ENCODE measurements around the gene TMC1.
"Not testable (repeated sequence)": the region's sequence is repeated elsewhere in the genome, so short reads cannot be mapped to it uniquely, and the experiment has no call there.

Gene TMC1

DNA sequence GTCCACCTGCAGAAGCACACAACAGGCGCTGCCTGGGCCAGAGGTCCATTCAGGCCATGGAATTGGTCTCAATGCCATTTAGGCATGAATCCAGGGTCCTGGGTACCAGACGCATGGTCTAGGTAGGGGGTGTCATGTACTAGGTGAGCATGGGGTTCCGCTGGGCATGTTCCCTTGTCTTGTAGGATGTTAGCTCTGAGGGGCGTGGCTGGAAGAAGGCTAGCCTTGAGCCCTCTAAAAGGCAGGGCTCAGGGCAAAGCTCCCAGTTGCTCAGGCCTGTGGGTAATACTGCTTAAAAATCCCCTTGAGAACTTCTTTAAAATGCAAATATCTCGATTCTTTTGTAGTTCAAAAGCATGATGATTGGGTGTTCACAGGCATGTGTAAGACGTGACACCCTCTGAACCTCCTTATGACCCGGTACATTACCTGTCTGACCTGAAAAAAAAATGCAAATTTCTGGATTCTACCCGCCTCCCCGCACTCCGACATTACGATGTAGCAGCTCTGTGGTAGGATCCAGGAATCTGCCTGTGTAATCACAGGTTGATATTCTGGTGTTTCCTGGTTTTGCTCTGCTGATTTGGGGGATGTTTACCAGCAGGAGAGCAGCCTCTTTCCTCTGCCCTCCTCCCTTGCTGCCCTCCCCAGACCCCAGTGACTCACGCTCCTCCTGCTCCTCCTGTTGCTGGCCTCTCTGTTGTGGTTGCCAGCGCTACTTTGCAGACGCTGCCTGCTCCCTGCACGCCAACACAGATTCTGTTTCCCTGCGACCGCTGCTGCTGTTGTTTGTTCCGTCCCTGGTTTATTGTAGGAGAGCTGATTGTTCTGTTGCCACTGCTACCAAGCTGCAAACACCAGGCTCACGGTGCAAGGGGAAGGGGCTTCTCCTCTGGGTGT lies 5.7 kb downstream of the TMC1 start:
- DNase-seq (ENCODE audit: low read depth in 2 of 2): peak; percentile 59 to 66

- no peak for DNase-seq (ENCODE audit: low read depth in 2 of 2)
These were observed 6.4 kb downstream of the TMC1 start for GRCh38 chr9:72527801-72528195.

GRCh38 chr9:72529531-72529930 lies 8.1 kb downstream of the TMC1 start:
- no peak for DNase-seq (ENCODE audit: low read depth in 2 of 2)

DNA sequence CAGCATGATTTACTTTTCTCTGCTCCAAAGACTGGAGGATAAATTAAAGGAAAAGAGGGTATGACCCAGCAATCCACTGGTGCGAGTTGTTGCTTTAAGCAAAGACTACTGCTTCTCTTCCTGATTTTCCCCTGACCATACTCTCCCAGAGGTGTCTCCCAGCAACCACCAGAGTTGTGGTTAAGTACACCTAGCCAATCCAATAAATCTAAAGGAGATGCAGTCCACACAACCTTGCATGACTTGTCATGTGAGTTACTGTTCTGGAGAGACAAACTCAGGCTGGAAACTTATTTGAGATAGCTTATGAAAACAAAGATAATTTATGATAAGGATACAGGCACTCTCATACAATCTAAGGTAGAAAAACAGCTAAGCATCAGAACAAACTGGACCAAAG lies 11.9 kb downstream of the TMC1 start:
- no peak for DNase-seq (ENCODE audit: low read depth in 2 of 2)

DNA sequence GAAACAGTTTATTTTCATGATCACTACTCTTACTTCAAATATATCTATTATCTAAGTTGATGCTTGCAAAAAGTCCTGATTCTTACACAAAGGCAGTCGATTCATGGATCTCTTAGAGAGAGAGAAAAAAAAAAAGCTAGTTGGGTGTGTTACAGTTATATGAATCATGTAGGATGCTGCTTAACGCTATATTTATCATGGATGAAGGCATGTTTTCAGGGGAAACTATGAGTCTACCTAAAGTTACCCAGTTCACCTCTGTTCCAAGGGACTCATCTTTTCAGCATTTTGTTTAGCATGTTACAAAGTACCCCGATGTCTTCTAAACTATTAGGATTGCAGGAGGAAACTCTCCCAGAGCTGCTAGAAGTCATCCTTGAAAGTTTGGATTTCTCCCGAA lies 13.5 kb downstream of the TMC1 start:
- DNase-seq (ENCODE audit: low read depth in 2 of 2): no peak

- DNase-seq (ENCODE audit: low read depth in 2 of 2): no peak
These were observed 15.7 kb downstream of the TMC1 start for GRCh38 chr9:72537011-72537545.

- no peak for DNase-seq (ENCODE audit: low read depth in 2 of 2)
These were observed 16.3 kb downstream of the TMC1 start for GRCh38 chr9:72537671-72538070.

DNA sequence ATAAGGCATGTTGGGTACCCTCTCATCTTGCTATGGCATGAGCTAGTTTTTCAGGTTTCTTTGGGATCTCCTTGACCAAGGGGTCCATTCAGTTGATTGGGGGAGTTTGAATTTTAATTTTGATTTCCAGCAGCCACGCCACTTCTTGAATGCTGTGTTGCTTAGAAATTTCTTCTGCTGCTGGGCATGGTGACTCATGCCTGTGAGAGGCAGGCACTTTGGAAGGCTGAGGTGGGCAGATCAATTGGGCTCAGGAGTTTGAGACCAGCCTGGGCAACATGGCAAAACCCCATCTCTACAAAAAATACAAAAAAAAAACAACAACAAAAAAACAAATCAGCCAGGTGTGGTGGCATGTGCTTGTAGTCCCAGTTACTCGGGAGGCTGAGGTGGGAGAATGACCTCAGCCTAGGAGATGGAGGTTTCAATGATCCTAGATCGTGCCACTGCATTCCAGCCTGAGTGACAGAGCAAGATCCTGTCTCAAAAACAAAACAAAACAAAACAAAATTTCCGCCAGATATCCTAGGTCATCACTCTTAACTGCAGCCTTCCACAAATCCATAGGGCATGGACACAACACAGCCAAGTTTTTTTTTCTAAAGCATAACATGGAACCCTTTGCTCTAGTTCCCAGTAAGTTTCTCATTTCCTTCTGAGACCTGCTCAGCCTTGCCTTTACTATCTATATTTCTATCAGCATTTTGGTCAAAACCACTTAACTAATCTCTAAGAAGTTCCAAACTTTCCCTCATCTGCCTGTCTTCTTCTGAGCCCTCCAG lies 17.7 kb downstream of the TMC1 start:
- DNase-seq (ENCODE audit: low read depth in 2 of 2): no peak

DNA sequence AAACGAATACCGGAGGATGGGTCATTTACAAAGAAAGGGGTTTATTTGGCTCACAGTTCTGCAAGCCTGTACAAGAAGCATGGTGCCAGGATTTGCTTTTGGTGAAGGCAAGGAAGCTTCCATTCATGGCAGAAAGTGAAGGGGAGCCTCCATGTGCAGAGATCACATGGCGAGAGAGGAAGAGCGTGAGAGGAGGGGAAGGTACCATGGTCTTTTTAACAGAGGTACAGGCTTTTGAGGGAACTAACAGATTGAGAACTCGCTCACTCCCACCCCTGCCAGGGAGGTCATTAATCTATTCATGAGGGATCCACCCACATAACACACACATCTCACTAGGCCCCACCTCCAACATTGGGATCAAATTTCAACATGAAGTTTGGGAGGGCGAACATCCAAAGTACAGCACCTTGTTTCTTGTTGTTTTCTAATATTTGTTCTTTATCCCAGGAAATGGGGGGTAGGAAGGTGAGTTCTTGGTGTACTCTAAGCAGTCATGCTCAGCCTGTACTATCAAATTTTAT lies 18.5 kb downstream of the TMC1 start:
- DNase-seq (ENCODE audit: low read depth in 2 of 2): no peak

GRCh38 chr9:72540348-72540873 lies 19.0 kb downstream of the TMC1 start:
- no peak for DNase-seq (ENCODE audit: low read depth in 2 of 2)

- DNase-seq (ENCODE audit: low read depth in 2 of 2): not testable (repeated sequence)
These were observed 21.1 kb downstream of the TMC1 start for GRCh38 chr9:72542537-72542833.

GRCh38 chr9:72542917-72543316 lies 21.5 kb downstream of the TMC1 start:
- no peak for DNase-seq (ENCODE audit: low read depth in 2 of 2)

GRCh38 chr9:72551306-72551705 lies 29.9 kb downstream of the TMC1 start:
- no peak for DNase-seq (ENCODE audit: low read depth in 2 of 2)

DNA sequence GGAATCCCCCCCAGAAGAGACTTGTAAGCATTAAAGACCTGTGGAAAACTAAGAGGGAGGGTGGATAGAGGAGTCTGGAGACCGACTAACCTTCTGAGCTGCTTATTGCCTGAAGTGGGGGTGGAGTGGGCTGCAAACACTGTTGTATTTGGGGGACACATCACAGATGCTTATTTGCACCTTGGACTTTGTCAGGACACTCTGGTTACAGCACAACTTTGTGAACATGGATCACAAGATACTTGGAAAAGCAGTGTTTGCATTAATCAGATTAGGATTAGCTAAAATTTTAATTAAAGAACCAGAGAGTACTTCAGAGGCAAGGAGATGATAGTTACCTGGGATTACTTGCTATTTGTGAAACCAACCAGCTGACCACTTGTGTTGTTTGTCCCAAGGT lies 30.9 kb downstream of the TMC1 start:
- no peak for DNase-seq (ENCODE audit: low read depth in 2 of 2)

DNA sequence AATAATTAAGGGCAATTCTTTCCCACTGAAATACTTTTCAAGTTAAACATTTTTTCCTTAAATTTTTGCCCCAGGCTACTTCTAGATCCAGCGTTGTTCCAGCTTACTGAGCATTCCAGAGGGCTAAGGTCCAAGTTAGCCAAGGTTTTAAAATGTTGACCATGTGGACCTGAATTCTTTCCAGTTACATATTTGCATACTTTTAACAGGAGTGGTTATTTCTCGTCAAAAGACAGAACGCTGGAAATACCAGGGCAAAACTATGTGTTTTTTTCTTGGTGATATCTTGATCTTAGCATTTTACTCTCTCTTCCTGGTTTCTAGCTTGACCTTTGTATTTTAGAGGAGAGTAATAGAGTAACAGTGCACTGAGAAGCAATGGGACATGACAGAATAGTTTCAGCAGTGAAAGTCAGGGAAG lies 32.8 kb downstream of the TMC1 start:
- no peak for DNase-seq (ENCODE audit: low read depth in 2 of 2)

DNA sequence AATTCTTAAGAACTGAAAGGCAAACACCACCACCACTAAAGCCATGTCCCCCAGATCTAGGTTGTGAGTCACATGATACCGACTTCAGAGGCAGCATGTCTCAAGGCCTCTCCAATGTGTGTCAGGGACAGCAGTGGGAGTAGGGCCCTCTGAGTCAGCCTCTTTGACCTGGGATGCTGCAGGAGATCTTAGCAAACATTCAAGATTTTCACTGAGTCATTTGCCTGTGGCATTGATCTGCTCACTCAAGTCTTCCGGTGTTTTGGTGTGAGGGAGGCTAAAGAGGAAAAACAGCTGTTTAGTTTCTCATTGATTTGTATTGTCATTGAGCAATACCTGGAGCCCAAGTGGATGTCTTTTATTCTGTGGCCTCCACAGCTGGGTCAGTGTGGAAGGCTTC lies 36.1 kb downstream of the TMC1 start:
- DNase-seq (ENCODE audit: low read depth in 2 of 2): peak; percentile 16 to 29

- no peak for DNase-seq (ENCODE audit: low read depth in 2 of 2)
These were observed 38.7 kb downstream of the TMC1 start for GRCh38 chr9:72560086-72560485.

DNA sequence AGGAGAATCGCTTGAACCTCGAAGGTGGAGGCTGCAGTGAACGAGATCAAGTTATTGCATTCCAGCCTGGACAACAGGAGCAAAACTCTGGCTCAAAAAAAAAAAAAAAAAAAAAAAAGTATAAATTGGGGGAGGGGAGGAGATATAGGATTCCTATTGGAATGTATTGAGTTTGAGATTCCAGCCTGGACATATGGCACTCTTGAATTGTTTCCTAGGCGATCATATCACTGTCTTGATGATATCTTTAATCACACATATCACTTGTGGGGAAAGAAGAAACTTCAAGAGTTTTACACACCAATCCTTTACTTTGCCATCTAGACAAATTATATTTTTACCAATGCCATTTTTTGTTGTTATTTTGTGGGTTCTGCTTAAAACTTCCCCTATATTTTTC lies 42.4 kb downstream of the TMC1 start:
- no peak for DNase-seq (ENCODE audit: low read depth in 2 of 2)

DNA sequence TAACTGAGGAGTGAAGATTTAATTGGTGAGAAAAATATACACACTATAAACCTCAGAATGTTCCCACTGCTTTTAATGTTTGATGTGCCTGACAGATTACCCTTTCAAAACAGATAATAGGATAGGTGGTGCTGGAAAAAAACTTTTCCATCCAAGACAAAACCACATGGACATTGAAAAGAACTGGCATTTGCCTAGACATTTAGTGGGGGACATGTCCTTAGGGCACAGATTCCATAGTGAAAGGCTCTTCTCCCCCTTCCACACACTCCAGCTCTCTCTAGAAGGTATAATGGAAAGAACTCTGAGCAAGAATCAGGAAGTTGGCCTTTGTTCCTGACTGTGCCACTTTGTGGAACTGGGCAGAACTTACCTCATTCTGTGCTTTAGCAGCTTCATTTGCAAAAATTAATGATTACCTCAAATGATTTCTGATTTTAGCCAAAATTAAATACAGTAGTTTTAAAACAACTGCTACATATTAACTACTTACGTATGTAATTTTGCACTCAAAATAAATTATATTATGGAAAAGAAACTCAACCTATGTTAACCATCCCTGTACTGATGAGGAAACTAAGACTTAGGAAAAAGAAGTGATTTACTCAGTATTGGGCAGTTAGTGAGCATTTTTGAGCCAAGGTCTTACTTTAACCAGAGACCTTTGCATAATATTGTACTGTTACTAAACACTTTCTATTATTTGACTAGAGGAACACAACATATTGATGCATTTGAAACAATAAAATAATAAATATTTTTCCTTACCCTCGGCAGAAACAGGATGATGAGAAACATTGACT lies 43.3 kb downstream of the TMC1 start:
- DNase-seq (ENCODE audit: low read depth in 2 of 2): no peak

GRCh38 chr9:72565535-72565934 lies 44.1 kb downstream of the TMC1 start:
- no peak for DNase-seq (ENCODE audit: low read depth in 2 of 2)

DNA sequence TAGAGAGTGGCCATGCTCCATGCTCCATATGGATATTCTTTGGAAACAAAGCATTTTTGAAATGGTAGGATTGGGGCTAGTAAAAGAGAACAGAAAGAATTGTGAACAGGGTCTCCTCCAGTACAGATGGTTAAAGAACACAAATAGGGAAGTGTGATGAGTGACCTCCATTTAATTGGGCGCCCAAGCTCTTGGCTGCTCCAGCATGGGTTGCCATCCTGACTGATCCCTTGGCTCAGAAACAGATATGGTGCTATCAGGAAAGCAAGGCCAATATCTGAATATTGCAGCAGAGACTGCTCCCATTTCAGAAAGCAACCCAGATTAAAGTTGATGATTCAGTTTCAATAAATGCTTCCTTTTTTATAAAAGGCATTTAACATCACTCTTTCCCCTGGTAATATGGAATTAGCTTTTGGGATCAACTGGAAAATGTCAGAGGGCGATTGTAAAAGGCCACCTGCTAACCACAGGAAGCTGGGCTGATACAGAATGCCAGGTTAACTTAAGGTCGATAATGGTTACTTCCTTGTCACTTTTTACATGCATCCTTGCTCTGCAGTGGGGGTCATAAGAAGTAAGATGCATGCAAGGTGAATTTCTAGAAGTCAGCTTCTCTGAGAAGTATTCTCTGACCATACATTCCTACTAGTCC lies 52.9 kb downstream of the TMC1 start:
- DNase-seq (ENCODE audit: low read depth in 2 of 2): no peak

All from stimulated activated CD8-positive, alpha-beta memory T cell treated with anti-CD3 and anti-CD28 coated beads, Interleukin-2, amount 100 ng/mL, for 48 hours (primary cell).